HG03439 (cell line): ENCODE data around the gene GLYATL1B.
"Not testable (repeated sequence)": the region's sequence is repeated elsewhere in the genome, so short reads cannot be mapped to it uniquely, and the experiment has no call there.

Source experiments
- ATAC-seq: cut with Tn5 transposase; IDR thresholded peaks from one replicate; pipeline ENCODE4 v1.9.1; 2021; ENCODE audit warnings: mild to moderate bottlenecking, moderate library complexity; ENCODE audit not compliant: unreplicated experiment

The GLYATL1B gene

DNA sequence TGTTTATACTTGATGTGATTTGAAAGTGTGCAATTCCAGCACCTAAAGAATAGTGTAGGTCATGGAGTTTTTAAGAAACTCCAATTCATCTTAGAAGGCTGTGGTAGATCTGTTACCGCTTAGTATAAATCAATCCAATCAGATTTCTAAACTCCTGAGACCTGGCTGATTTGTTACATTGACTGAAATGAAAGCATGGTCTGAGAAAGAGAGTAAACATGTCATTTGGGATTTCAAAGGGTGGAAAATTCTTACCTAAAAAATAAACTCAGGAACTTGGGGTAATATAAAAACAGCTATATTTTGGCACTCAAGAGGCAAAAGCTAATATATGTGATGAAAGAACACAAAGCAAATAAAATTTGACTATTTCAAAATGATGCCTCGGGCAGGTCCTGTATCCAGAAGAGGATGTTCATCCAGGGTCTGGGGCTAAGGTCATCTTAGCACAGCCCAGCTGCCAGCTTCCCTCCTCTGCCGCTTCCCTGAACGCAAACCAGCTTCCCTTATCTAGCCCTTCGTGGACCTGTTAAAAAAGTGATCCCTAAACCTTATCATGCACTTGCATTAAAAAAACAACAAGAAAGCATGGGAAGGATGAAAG is 10.0 kb downstream of the GLYATL1B start:
- not testable (repeated sequence) for ATAC-seq

DNA sequence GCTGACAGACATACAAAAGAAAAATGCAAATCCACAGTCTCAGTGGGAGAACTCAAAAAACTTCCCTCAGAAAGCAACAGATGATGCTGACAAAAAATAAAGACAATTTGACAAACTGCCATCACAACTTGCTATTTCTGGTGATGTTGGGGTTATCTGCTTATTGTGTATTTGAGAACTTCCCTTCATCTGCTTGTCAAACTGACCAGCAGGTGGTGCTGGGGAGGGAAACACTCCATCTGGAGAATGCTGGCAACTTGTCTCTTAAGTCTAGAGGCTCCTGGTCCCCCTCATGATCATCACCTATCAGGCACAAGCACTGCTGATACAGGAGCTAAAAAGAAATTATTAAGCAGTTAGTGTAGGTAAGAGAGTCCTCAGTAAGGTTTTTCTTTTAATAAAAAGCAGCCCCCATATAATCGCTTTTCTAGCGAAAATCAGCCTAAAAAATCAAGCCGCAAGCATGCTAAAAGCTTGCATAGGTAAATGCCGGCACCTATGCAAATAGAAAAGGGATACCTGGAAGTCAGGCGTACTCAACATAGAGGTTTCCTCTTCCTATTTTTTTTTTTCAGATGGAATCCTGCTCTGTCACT is 11.1 kb downstream of the GLYATL1B start:
- peak; percentile 39 for ATAC-seq

DNA sequence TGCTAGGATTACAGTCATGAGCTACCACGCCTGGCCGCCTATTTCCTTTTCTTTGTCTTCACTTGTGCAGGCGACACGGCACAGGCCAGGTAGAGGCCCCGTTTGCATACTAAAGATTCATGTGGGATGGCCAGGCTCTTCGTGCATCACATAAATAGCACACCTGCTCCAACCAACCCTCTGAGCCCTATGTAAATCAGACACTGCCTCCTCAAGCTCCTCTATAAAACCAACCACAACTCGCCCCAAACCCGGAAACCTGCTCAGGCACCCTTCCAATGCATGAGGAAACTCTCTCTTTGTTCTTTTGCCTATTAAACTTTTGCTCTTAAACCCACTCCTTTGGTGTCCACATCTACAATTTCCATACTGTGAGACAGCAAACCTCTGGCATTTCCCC is 11.8 kb downstream of the GLYATL1B start:
- not testable (repeated sequence) for ATAC-seq

DNA sequence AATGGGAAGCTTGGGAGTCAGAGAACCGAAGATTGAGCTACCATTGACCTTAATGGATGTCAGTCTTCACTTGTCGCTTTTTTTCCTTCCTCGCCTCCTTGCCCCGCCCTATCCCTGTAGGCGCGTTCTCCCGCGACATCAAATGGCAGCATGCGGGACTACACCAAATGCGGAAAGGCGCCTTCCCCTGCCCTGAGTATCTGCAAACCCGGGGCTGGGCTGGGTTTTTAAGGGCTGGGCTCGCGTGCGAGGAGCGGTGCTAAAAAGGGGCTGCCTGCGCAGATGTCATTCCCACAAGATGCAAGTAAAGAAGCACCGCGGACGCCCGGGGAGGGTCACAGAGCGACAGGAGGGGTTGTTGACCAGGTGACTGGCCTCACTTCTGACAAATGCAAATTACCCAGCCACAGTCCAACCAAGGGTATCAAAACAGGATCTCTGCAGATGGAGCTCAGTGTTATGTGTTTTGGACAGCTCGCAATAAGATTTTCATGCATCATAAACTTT is 16.2 kb downstream of the GLYATL1B start:
- peak; percentile 65 for ATAC-seq

DNA sequence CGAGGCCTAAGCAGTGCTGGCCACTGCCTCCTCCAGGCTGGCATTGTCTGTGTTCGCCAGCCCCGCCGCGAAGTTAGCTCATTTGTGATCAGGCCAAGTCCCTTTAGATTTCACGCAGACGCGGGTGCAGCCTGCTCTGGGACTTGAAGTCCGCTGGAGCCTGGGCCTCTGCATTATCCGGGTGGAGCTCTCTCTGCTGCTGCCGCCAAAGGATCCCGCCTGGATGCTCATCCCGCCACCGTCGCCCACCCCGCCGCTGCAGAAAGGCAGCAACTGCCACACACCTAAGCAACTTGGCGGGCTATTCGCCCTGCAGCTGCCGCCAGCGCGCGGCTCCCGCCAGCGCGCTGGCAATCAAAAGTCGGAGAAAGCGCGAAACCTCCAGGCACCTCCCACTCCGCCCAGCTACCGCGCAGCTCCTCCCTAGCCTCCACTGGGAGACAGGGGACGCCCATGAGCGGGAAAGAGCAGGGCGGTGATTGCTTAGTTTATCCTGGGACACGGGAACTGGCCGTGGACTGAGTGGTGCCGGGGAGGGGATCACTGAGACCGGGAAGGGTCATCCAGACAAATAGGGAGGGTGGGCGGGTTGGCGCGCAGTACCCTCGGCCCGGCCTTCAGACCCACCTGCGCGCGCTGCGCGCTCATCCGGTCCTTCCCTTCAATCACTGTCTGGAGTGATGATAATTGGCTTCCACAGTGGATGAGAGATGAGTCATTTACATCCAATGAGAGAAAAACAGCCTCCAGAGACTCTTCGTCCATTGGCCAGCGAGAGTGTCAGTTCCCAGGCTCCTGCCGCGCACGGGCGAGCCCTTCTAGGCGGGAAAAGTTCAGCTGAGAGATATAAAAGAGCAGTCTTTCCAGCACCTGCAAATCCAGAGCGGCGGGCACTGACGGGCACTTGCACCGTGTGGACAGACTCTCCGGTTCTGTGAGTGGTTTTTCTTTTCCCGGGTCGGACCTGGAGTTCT is 20.5 kb downstream of the GLYATL1B start, which contains the start of gene FAM111B:
TSS of gene FAM111B (plus strand) at position 875 of the 974 bp plus-strand sequence. CDS start 2,389 bp downstream, outside the sequence.
- ATAC-seq, result peak; percentile 76

DNA sequence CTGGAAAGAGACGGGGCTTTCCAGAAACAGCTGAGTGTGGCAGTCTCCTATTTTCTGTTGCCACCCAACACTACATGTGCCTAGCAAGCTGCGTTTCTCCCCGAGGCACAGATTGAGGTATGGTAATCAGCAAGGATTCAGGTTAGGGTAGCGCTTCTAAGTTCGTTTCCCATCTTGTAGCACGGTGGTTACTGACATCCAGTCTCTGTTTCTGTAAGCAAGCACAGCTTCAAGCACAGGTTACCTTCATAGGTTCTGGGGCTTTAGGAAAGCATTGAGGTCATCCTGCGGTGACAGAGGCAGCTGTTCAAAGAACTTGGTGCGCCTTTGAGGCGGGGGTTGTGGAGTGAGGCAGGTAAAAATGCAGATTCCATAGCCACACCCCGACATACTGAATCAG is 21.6 kb downstream of the GLYATL1B start:
- not testable (repeated sequence) for ATAC-seq

DNA sequence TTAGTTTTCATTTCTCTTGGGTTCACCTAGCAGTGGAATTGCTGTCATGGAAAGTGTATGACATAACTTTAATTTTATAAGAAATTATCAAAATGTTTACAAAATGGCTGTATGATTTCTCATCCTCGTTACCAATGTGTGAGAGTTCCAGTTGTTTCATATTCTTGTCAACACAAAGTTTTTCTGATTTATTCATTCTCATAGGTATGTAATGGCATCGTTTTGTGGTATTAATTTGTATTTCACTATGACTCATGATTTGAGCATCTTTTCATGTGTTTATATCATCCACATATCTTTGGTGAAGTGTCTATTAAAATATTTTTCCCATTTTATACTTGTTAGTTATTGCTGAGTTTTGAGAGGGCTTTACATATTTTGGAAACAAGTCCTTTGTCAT is 26.4 kb downstream of the GLYATL1B start:
- ATAC-seq, result no peak

DNA sequence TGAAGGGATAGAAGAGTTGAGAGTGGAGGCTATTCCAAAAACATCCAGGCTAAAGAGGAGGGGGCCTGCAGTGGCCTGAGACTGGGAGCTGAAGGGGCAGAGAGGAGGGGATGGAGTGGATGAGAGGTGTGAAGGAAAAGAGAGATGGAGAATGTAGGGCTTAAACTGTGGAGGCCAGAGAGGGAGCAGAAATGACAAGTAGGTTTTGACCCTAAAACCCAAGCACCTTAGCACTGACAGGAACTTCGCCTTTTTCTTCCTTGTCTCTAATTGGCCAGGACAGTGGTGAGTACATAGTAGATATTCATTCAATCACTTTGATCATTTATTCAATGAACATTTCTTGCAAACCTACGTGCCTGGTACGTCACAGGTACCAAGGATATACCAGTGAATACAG is 28.2 kb downstream of the GLYATL1B start:
- no peak for ATAC-seq

DNA sequence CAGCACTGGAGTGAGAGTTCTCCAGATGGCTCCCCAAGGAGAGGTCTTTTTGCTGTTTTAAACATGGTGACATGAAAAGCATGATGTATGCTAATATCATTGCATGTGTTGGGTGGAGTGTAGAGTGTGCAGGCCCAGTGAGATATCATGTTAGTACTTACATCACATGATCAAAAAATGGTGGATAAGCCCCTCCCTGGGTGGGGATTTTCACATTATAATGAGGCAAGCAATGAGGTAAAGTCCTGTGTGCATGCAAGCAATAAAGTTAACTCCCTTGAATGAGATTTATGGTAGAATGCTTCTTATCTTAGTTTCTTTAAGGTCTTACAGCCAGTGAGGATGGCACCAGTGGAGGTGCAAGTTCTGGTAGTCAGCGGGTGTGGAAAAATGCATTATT is 29.4 kb downstream of the GLYATL1B start:
- no peak for ATAC-seq

DNA sequence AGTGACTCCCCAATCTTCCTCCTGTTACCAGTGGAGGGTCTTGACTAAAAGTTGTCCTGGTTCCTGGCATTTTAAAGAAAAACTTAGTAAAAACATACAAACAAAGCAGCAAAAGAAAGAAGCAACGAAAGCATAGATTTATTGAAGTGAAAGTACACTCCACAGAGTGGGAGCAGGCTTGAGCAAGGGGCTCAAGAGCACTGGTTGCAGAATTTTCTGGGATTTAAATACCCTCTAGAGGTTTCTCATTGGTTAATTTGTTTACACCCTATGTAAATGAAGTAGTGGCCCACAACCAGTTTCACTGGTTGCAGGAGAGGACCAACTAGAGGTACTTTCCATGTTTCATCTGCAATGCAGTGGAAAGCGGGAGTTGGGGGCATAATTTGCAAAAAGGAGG is 31.7 kb downstream of the GLYATL1B start:
- ATAC-seq, result no peak

DNA sequence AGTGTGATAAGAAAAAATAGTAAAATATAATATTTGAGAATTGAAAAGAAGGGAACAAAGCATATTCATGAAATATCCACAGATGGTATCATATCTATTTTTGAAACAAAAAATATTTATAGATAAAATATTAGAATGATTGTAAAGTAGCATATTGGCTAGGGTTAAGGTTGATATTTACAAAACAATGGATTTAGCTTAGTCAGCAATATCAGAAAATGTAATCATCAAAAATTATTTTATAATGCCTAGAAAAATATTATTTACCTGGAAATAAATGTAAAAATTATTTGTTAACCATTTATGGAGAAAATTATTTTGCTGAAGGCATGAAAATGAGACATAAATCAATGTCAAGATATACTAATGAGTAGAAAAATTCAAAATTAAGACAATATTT is 33.7 kb downstream of the GLYATL1B start:
- no peak for ATAC-seq

DNA sequence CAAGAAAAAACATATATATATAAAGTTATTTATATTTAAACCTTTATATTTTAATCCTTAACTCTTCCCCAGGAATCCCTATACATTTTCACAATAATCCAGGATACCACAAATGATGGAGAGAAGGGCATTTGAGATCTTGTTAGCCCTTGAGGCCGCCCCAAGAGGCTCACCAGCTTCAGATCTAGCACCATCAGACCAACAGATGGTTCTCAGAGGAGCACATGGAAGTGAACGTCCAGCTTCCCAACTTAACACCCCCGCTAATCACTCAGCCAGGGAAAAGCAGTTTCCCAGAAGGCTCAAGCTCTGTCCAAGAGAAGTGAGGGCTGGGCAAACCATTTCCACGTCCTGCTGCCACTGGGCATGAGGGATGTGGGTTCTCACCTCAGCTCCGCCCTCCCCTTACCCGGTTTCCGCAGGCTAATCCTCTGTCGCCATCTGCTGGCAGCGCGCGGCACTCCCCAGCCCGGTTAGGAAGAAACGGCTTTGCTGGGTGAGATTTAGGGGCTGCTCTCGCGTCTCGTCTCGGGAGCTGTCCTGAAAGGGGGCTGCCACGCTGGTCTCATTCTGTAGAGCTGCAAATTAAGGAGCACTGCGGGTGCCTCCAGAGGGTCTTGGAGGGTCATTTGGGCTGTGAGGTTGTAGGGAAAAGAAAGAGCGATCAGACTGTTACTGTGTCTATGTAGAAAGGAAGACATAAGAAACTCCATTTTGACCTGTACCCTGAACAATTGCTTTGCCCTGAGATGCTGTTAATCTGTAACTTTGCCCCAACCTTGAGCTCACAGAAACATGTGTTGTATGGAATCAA is 49.7 kb downstream of the GLYATL1B start:
- ATAC-seq, result peak; percentile 98

DNA sequence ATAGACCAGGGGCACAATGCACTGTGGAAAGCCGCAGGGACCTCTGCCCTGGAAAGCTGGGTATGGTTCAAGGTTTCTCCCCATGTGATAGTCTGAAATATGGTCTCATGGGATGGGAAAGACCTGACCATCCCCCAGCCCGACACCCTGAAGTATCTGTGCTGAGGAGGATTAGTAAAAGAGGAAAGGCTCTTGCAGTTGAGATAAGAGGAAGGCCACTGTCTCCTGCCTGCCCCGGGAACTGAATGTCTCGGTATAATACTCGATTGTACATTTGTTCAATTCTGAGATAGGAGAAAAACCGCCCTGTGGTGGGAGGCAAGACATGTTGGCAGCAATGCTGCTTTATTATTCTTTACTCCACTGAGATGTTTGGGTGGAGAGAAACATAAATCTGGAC is 50.4 kb downstream of the GLYATL1B start:
- not testable (repeated sequence) for ATAC-seq

DNA sequence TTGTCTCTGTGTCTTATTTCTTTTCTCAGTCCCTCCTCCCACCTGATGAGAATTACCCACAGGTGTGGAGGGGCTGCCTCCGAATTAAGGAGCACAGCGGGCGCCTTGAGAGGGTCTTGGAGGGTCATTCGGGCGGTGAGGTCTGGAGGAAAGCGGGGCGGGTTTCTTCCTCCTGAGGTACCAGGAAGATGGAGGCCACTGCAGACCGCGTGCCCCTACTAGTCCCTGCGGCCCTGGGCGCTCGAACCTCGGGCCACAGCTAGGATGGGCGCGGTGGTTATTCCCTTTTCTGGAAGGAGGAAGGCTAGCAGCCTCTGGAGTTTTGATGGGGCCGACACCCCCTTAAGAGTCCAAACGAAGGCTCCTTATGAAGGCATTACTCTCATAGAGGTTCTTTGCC is 51.1 kb downstream of the GLYATL1B start:
- ATAC-seq, result no peak

DNA sequence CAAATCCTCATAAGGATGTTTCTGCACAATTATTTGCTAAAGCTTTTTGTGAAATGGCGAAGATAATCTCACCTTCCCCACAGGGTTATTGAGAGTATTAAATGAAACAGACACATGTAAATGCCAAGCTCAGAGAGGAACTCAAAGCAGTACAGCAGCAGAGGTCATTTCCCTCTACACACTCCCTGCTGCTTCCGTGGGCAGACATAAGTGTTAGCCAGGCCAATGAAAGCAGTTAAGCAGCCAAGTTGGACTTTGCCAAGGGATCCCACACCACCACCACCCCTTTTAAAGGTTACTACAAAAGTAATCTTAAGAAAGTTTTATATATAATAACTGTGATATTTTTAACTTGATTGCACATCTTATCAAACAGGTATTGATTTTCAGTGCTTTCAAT is 52.5 kb downstream of the GLYATL1B start:
- ATAC-seq, result no peak

DNA sequence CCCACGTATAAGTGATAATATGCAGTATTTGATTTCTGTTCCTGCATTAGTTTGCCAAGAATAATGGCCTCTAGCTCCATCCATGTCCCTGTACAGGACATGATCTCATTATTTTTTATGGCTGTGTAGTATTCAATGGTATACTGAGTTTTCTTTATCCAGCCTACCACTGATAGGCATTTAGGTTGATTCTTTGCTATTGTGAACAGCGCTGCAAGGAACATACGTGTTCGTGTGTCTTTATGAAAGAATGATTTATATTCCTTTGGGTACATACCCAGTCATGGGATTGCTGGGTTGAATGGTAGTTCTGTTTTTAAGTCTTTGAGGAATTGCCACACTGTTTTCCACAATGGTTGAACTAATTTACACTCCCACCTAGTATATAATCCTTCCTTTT is 55.1 kb downstream of the GLYATL1B start:
- no peak for ATAC-seq

DNA sequence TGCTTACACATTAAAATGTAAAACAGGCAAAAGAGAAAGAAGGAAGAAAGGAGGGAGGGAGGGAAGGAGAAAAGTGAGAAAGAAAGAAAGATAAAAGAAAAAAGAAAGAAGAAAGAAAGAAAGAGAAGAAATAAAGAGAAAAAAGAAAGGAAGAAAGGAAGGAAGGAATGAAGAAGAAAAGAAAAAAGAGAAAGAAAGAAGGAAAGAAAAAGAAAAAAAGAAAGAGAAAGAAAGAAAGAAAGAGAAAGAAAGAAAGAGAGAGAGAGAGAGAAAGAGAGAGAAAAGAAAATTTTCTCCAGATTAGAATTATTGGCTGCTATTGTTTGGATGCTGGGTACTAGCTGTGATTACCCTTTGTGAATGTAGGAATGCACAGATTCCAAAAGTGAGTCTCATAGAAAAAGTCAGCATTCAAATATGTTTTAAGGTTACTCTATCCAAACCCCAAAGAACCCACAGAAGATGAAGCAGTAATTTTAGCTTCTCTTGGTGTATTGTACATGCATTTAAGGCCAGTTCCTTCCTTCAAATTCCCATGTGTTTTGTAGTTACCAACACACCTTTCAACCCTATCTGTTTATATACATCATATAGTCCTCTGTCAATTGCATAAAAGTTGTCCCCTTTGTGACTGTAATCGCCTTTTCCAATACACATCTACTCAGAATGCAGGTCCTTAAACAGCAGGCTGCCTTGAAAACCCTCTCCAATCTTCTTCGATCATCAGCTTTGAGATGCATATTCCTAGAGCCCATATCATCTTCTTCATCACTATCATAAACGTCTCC is 55.8 kb downstream of the GLYATL1B start:
- ATAC-seq, result peak; percentile 0

DNA sequence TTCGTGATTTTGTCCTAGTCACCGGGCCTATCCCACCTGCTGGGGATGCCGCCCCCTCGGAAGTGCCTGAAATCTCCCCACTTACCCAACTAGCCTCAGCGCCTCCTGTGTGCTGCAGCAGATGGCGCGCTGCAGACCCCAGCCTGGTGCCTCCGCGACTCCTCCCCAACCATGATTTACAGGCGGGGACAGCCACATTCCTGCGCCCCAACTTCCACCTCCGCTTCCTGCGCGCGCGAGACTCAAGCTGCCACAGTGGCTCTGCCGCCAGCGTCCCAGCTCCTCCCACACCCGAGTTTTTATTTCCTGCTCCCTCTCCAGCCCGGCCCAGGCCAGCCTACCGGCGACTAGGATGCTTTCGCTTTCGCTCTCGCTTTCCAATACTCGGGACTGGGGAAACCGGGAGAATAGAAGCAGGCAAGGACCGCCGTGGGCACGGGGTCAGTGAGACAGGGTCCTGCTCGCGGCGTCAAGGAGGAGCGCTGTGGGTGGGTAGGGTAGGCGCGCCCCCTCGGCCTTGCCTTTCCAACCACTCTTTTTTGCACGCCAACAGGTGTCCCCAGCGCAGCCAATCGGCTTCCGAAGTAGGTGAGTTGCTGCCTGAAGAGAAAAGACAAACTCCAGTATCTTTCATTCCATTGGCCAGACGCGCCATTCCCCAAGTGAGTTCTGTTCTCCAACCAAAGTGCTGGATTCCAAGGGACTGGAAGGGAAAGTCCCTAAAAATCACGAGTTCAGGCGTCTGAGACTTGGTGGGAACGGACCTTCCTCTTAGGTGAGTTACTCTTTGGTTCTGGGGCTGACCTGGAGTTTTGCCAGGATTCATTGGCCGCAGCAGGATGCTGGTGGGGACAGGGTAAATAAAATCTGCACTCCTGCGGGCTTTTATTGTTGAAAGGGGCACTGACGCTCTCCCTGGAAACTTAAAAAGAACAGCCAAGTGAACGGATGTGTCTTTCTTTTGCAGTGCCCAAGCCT is 56.7 kb downstream of the GLYATL1B start, which contains the start of gene FAM111A:
TSS of gene FAM111A (plus strand) at position 327 of the 978 bp plus-strand sequence. CDS start 6,017 bp downstream, outside the sequence.
- ATAC-seq, result peak; percentile 80
